PC-9 (cell line): ENCODE measurements around the gene C17orf107. TPM values are rescaled to one million over a fixed set of nuclear protein-coding genes. Genes with fewer than 3 reads are reported as not detected.

Experiments used
- BruUV-seq: library from RNA; stranded (reverse); fragments of 400-500 nt; replicated peaks from 2 replicates; lab custom pipeline; 2021; lab: Mats Ljungman, UMichigan
- CTCF ChIA-PET: fragments of 300-600 bp; sonication (Branson Sonifier 250); formaldehyde crosslinking; loops from one replicate; lab custom pipeline; 2022; ENCODE audit warnings: antibody characterized with exemption; lab: Charles Lee
- POLR2A ChIA-PET: fragments of 300-600 bp; sonication (Branson Sonifier 250); formaldehyde crosslinking; loops from one replicate; lab custom pipeline; 2022; ENCODE audit warnings: antibody characterized with exemption; ENCODE audit not compliant: unreplicated experiment; lab: Charles Lee
- DNase-seq, 2 experiments: peaks; one replicate each; pipeline versions ENCODE4 v3.0.0 to v3.0.0-alpha.2; 2015 to 2022; ENCODE audit warnings: mixed read lengths in 1 of 2
- H2AFZ ChIP-seq: fragments of 200-600 bp; sonication (generic); 2 replicates; pipeline ENCODE4 v1.8.1; 2017; ENCODE audit warnings: antibody characterized with exemption
- H3F3A ChIP-seq: fragments of 200-600 bp; sonication (generic); 2 replicates; pipeline ENCODE4 v1.8.1; 2017; ENCODE audit warnings: antibody characterized with exemption, mild to moderate bottlenecking, low read depth; ENCODE audit not compliant: insufficient read depth
- H3K27ac ChIP-seq: fragments of 200-600 bp; sonication (generic); 2 replicates; pipeline ENCODE4 v1.6.1; 2016; ENCODE audit warnings: mixed run types
- H3K27me3 ChIP-seq: fragments of 200-600 bp; sonication (generic); 2 replicates; pipeline ENCODE4 v1.6.1; 2016; ENCODE audit warnings: low read depth, mixed run types; ENCODE audit not compliant: insufficient read depth
- H3K36me3 ChIP-seq: fragments of 200-600 bp; sonication (generic); 2 replicates; pipeline ENCODE4 v1.6.1; 2016; ENCODE audit warnings: low read depth, mixed run types
- H3K4me1 ChIP-seq: fragments of 200-600 bp; sonication (generic); replicated peaks from 2 replicates; pipeline ENCODE4 v1.6.1; 2016; ENCODE audit warnings: mixed run types; ENCODE audit not compliant: insufficient read depth
- H3K4me2 ChIP-seq: fragments of 200-600 bp; sonication (generic); 2 replicates; pipeline ENCODE4 v1.6.1; 2017; ENCODE audit warnings: mixed run types
- H3K4me3 ChIP-seq: fragments of 200-600 bp; sonication (generic); 2 replicates; pipeline ENCODE4 v1.6.1; 2016; ENCODE audit warnings: mixed run types
- H3K79me2 ChIP-seq: fragments of 200-600 bp; sonication (generic); 2 replicates; pipeline ENCODE4 v1.6.1; 2017; ENCODE audit warnings: low read depth, mixed run types
- H3K9me2 ChIP-seq: fragments of 200-600 bp; sonication (generic); 2 replicates; pipeline ENCODE4 v1.8.1; 2017; ENCODE audit warnings: mild to moderate bottlenecking; ENCODE audit not compliant: insufficient read depth
- H3K9me3 ChIP-seq: fragments of 200-600 bp; sonication (generic); 2 replicates; pipeline ENCODE4 v1.8.1; 2016; ENCODE audit warnings: low read depth; ENCODE audit not compliant: insufficient read depth
- H4K20me1 ChIP-seq: fragments of 200-600 bp; sonication (generic); 2 replicates; pipeline ENCODE4 v1.8.1; 2017; ENCODE audit not compliant: insufficient read depth
- EZH2 ChIP-seq: fragments of 200-600 bp; sonication (generic); IDR thresholded peaks from 2 replicates; pipeline ENCODE4 v1.8.0; 2017; ENCODE audit warnings: antibody characterized with exemption, low read depth
- intact Hi-C: fragments of 100-400 bp; cut with micrococcal nuclease; formaldehyde crosslinking; loops from one replicate; pipeline ENCODE4 v1.10.0; 2022; ENCODE audit not compliant: unreplicated experiment
- total RNA-seq: library from RNA; stranded (reverse); gene quantifications from 2 replicates; pipeline ENCODE4 v1.2.3, GENCODE V29; 2021
- TF ChIP-seq, protein P1 (sequence below): fragments of 200-600 bp; sonication (generic); conservative IDR thresholded peaks from 2 replicates; pipeline ENCODE4 v1.6.1; 2017; ENCODE audit warnings: mixed run types, antibody characterized with exemption, mild to moderate bottlenecking, moderate library complexity

Gene C17orf107
- total RNA-seq, 1 experiment from 2014 or later, result 3.1 TPM

DNA sequence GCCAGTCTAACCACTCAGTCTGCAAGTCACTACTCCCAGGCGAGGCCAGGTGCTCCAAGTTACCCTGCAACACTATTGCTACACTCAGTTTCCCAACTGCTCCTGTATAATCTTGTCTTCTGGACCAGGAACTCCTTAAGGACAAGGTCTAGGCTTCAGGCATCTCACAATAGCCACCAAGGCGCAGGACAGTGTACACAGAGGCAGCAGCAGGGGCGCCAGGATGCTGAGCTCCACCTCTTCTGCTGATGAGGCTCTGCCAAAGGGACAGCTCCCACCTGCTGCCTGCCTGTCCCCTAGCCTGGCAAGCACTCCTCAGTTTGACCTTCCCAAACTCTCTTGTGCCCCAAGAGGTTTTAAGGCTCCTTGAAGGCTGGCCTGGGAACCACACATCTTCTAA lies 37.1 kb downstream of the C17orf107 start:
- Histone ChIP-seq H4K20me1 (no peaks in the 10 kb centered on the region; the same call in 1 of the 2 replicates), H2AFZ (no peak overlapping the region), H3K4me1 (peaks cover 25% of the 10 kb centered on the region), H3K27me3 (no peaks in the 10 kb centered on the region), H3F3A (peaks cover 37% of the 10 kb centered on the region), H3K9me2 (no peaks in the 10 kb centered on the region), H3K4me3 (no peak overlapping the region), H3K27ac (no peak overlapping the region), H3K79me2 (peaks cover 27% of the 10 kb centered on the region), H3K9me3 (no peaks in the 10 kb centered on the region), H3K36me3 (peaks cover 5% of the 10 kb centered on the region; the same call in 1 of the 2 replicates), H3K4me2 (no peak overlapping the region)
- ChIA-PET POLR2A (no interaction called here), CTCF (interaction anchor here (0.8 kb wide), 1 partner anchor 12 kb away, joined by 4 read pairs; no protein-coding TSS in a partner anchor)
- no TSS peak for BruUV-seq
- intact Hi-C loops, result no loop called here
- TF ChIP-seq, protein P1, sequence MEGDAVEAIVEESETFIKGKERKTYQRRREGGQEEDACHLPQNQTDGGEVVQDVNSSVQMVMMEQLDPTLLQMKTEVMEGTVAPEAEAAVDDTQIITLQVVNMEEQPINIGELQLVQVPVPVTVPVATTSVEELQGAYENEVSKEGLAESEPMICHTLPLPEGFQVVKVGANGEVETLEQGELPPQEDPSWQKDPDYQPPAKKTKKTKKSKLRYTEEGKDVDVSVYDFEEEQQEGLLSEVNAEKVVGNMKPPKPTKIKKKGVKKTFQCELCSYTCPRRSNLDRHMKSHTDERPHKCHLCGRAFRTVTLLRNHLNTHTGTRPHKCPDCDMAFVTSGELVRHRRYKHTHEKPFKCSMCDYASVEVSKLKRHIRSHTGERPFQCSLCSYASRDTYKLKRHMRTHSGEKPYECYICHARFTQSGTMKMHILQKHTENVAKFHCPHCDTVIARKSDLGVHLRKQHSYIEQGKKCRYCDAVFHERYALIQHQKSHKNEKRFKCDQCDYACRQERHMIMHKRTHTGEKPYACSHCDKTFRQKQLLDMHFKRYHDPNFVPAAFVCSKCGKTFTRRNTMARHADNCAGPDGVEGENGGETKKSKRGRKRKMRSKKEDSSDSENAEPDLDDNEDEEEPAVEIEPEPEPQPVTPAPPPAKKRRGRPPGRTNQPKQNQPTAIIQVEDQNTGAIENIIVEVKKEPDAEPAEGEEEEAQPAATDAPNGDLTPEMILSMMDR, result no peak
- TF ChIP-seq EZH2, result no peak
- no peak for DNase-seq

DNA sequence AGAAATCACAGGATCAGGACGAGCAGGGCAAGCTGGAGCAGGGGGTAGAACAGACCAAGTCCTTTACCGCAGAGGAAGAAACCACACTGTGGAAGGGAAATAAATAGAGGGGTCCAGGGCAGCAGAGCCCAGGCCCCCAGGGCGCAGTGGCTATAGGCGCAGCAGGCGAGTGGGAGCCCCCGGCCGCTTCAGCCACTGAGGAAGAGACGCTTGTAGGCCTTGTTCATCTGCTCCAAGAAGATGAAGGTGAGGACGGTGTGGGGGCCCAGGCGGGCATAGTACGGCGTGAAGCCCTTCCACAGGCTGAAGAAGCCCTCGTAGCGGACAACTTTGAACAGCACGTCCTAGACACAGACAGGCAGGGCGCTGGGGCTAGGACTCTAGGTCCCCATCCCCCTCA lies 38.2 kb downstream of the C17orf107 start:
- no peak overlapping the region for H3K4me2 ChIP-seq
- H4K20me1 ChIP-seq, result no peaks in the 10 kb centered on the region; the same call in 1 of the 2 replicates
- no peak for TF ChIP-seq EZH2
- TF ChIP-seq, protein P1, result no peak
- POLR2A ChIA-PET, result no interaction called here
- H3K9me2 ChIP-seq, result no peaks in the 10 kb centered on the region
- H3F3A ChIP-seq, result peaks cover 48% of the 10 kb centered on the region
- H2AFZ ChIP-seq, result no peak overlapping the region
- BruUV-seq, result no TSS peak
- no peak for DNase-seq
- H3K79me2 ChIP-seq, result peaks cover 38% of the 10 kb centered on the region
- H3K4me1 ChIP-seq, result peaks cover 31% of the 10 kb centered on the region
- H3K36me3 ChIP-seq, result peaks cover 11% of the 10 kb centered on the region
- intact Hi-C loops, result no loop called here
- CTCF ChIA-PET, result no interaction called here
- H3K9me3 ChIP-seq, result no peaks in the 10 kb centered on the region
- no peak overlapping the region for H3K27ac ChIP-seq
- H3K27me3 ChIP-seq, result no peaks in the 10 kb centered on the region
- no peak overlapping the region for H3K4me3 ChIP-seq

DNA sequence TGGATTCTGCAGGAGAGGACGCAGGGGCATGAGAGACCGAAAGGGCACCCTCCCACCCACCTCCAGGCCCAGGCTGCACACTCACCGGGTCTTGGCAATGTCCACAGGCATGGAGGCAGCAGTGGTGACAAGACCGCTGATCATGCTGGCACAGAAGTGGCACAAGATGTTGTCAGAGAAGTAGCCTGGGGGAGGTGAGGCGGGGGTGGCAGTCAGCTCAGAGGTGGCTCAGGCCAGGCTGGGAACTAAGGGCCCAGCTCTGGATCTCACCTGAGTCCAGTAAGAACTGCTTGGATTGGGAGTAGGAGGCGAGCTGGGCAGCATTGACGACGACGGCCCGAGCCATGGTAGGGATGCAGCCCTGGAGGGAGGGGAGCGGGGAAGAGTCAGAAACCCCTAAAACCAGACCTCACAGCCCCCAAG lies 38.7 kb downstream of the C17orf107 start:
- no TSS peak for BruUV-seq
- Histone ChIP-seq H4K20me1 (no peaks in the 10 kb centered on the region; the same call in 1 of the 2 replicates), H3K4me3 (no peak overlapping the region; the same call in 1 of the 2 replicates), H3F3A (peaks cover 53% of the 10 kb centered on the region), H3K27me3 (no peaks in the 10 kb centered on the region), H3K36me3 (peaks cover 12% of the 10 kb centered on the region), H3K4me1 (peaks cover 31% of the 10 kb centered on the region), H3K79me2 (peaks cover 44% of the 10 kb centered on the region), H3K27ac (no peak overlapping the region), H3K4me2 (peak overlapping the region; percentile 100), H3K9me2 (no peaks in the 10 kb centered on the region), H2AFZ (no peak overlapping the region), H3K9me3 (no peaks in the 10 kb centered on the region)
- CTCF ChIA-PET, result no interaction called here
- intact Hi-C loops, result no loop called here
- TF ChIP-seq, protein P1, result no peak
- no peak for TF ChIP-seq EZH2
- no peak for DNase-seq
- POLR2A ChIA-PET, result no interaction called here
